NCI-H1092 treated with DMSO at 0.1 percent for 48 hours (cell line): ENCODE measurements around the gene S100B.
"Not testable (repeated sequence)": the region's sequence is repeated elsewhere in the genome, so short reads cannot be mapped to it uniquely, and the experiment has no call there.

Experiments used
- DNase-seq: peaks from one replicate; lab custom pipeline; 2025; lab: John Stamatoyannopoulos, UW

The S100B gene

DNA sequence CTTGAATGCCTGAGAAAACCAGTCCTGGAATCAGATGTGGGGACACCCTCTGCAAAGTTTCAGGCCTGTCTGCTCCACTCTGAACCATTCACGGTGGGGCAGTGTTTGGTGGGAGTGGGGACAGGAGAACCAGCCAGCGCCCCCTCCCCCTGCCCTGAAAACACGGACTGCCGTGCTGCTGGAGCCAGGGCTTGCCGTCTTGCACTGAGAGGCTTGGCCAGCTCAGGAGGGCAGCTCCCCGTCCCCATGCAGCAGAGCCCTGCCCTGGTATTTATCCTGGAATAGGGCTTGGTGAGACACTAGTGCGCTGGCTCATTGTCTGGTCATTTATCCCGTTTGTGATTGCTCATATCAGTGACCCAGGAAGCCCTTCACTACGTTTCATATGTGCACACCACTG lies 3.9 kb downstream of the S100B start:
- no peak for DNase-seq

DNA sequence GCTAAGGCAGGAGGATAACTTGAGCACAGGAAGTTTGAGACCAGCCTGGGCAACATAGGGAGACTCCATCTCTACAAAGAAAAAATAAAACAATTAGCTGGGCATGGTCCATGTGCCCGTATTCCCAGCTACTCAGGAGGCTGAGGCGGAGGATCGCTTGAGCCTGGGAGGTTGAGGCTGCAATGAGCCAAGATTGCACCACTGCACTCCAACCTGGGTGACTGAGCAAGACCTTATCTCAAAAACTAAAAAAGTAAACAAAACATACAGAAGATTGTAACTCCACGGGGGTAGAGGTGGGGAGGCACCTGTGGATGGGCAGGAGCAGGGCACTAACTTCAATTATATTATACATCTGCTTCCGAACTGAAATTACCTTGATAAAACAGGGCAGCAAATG lies 4.6 kb downstream of the S100B start:
- DNase-seq: no peak

DNA sequence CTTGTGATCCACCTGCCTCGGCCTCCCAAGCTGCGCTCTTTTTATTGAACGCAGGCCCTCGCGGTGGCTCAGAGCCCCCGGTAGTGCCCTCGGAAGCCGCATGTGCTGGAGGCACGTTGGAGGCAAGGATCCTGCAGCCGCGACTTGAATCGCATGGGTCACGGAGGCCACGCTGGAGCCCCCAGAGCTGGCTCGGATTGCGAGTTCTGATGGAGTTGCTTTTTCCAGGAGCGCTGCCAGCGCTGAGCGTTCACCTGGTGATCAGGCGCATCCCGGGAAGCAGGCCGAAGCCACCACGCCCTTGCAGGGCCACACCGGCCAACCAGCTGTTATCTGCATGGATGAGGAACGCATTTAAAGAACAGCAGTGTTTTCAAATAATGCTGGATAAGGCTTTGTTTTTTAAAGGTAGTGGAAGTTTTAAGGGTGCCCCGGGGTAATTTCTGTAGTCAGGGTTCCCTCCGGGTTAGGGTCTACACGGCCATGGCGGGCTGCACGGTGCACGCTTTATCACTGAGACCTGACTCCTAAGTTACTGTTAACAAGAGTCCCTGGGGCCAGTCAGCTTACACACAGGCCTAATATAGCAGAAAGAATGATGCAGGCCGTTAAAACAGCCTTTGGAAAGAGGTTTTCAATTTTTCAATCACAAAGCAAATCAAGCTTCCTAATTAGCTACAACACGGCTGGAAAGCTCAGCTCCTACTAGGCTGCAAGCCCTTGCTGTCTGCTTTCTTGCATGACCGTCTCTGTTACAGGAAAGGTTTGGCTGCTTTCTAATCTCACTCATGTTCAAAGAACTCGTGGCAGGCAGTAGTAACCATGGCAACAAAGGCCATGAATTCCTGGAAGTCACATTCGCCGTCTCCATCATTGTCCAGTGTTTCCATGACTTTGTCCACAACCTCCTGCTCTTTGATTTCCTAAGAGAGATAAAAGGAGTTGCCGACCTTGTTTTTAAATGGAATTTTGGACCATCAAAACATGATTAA lies 6.0 kb downstream of the S100B start:
- no peak for DNase-seq

DNA sequence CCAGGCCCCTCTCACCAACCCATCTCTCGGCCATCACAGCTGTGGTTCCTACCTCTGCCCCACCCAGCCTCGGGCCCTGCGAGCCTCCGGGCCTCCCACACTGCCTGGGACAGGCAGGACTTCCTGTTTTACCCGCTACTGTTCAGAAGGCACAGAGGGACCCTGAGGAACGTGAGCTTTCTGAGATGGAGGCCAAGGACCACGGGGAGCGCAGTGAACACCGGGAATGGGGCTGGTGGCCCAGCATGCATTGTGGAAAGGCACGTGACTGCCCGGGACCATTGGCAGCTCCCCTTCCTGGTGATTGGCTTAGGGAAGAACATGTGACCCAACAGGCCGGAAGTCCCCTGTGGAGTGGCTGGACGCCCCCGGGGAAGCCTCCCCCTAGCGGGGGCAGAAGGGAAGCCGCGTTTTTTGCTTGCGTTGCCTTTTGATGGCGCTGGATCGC lies 7.0 kb downstream of the S100B start:
- DNase-seq: no peak

DNA sequence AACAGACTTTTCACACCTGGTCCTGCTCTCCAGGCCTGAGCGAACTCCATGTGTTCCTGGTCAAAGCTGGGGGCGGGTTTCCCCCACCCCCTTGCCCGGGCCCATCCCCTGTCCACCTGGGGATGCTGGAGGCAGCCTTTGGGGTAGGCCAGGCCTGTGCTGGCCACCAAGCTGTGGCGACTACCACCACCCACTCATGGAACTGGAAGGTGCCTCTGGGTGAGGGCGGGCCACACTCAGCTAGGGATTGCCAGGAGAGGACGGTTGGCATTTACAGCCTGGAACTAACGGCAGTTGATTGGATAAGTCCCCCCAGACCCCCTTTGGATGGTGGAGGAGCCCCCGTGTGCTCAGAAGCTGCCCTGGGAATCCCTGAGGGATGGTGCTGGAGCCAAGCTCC lies 7.9 kb downstream of the S100B start:
- DNase-seq: no peak

DNA sequence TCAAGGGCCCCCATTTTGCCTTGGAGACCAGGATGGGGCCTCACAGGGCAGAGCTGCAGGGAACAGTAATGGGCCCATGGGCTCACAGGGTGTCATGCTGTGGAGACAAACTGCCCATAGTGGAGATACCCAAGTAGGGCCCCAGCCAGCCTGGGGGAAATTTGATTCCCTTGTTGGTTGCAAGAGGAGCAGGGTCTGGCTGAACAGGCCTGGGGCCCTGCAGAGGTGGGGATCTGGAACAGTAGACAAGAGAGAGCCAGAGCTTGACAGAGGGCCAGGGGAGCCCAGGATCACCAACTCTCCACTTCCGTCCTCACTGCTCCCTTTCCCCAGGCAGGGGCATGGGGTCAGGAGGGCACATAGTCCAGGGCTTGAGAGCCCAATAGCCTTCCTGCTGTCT lies 8.7 kb downstream of the S100B start:
- no peak for DNase-seq

DNA sequence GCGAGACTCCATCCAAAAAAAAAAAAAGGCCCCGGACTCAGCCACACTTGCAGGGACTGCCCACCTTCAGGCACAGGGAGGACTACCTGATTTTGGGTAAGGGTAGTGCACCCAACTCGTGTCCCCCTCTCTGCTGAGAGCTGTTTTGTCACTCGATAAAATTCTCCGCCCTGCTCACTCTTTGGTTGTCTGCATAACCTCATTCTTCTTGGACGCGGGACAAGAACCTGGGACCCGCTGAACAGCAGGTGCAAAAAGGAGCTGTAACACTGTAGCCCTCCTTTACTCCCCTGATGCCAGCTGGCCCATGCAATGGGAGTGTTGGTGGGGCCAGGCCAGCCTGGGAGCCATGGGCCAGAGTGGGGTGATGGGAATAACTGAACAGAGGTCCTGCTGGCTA lies 10.6 kb downstream of the S100B start:
- no peak for DNase-seq

DNA sequence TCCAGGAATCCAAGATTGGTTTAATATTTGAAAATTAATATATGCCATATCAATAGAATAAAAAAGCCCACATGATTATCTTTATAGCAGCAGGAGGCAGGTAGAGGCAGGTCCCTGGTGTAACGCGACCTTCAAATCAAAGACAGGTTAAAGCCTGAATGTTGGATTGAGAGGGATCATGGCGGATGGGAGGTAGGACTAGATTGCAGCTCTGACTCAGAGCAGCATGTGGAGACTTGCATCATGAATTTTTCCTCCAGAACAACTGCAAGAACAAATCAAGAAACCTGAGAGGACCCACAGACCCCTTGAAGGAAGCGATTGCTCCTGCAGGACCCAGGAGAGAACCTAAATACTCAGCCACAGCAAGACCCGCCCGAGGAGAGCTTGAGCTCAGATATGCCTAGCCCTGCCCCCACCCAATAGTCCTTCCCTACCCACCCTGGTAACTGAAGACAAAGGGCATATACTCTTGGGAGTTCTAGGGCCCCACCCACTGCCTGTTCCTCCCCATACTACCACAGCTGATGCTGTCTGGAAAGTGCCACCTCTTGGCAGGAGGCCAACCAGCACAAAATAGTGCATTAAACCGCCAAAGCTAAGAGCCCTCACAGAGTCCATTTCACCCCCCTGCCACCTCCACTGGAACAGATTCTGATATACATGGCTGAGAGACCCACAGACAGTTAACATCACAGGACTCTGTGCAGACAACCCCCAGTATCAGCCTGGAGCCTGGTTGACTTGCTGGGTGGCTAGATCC lies 19.5 kb downstream of the S100B start:
- DNase-seq: no peak

DNA sequence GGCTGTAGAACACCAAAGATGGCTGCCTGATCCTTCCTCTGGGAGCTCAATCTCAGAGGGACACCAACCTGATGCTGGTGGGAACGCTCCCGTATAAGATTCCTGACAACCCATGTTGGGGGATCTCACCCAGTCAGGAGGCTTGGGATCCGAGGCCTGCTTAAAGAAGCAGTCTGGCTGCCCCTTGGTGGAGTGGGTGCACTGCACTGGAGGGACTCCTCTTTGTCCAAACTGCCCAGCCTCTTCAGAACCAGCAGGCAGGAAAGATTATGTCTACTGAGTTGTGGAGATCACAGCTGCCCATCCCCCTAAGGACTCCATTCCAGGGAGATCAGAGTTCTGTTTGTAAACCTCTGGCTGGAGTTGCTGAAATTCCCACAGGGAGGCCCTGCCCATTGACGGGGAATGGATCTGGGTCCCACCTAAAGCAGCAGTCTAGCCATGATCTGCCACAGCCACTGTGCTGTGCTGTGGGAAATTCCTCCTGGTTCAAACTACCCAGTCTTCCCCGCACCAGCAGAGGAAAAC lies 23.0 kb downstream of the S100B start:
- no peak for DNase-seq

DNA sequence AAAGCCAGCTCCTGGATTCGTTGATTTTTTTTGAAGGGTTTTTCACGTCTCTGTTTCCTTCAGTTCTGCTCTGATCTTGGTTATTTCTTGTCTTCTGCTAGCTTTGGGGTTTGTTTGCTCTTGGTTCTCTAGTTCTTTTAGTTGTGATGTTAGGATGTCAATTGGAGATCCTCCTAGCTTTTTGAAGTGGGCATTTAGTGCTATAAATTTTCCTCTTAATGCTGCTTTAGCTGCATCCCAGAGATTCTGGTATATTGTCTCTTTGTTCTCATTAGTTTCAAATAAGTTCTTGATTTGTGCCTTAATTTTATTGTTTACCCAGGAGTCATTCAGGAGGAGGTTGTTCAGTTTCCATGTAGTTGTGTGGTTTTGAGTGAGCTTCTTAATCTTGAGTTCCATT lies 25.5 kb downstream of the S100B start:
- DNase-seq: not testable (repeated sequence)

DNA sequence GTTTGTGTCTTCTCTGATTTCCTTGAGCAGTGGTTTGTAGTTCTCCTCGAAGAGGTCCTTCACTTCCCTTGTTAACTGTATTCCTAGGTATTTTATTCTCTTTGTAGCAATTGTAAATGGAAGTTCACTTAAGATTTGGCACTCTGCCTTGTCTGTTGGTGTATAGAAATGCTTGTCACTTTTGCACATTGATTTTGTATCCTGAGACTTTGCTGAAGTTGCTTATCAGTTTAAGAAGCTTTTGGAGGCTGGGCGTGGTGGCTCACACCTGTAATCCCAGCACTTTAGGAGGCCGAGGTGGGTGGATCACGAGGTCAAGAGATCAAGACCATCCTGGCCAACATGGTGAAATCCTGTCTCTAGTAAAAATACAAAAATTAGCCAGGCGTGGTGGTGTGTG lies 27.1 kb downstream of the S100B start:
- DNase-seq: not testable (repeated sequence)

DNA sequence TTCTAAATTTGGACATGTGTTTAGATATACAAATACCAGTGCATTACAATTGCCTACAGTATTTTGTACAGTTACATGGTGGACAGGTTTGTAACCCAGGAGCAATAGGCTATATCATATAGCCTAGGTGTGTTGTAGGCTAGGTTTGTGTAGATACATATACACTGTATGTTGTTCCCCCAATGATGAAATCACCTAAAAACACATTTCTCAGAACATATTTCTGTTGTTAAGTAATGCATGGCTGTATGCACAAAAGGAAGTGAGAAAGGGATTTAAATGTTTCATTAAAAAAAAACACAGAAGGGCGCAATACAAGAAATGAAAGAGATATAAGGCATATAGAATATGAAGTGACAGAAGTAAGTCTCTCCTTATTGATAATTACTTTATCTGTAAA lies 32.0 kb downstream of the S100B start:
- no peak for DNase-seq

DNA sequence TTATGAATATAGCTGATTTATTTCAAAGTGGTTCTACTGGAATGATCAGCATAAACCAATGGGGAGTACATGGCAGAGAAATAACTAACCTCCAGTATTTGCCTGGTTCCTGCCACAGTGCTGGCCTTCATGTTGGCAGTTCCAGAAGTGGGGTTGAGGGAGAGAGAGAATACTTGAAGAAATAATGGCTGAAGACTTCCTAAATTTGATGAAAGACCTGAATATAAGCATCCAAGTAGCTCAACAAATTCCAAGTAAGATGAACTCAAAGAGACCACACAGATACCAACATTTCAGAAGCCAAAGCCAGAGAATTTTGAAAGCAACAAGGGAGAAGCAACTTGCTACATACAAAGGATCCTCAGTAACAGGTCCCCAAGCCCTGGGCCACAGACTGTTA lies 34.3 kb downstream of the S100B start:
- no peak for DNase-seq

DNA sequence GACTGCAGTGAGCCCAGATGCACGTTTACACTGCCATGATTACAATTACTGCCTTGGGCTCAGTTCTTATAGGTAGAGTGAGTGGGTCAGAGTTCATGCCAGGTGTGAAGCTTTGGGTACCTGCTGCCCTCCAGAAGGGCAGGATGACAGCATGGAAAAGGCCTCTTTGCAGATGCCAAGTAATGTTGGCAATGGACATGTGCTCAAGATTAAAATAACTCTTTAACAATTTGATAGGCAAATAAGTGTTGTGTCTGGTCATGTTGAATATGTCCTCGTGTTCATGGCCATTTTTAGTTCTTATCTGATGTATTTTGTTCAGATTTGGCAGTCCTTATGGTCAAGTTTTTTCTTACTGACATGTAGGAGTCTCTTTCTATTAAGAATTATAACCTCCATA lies 34.8 kb downstream of the S100B start:
- no peak for DNase-seq

DNA sequence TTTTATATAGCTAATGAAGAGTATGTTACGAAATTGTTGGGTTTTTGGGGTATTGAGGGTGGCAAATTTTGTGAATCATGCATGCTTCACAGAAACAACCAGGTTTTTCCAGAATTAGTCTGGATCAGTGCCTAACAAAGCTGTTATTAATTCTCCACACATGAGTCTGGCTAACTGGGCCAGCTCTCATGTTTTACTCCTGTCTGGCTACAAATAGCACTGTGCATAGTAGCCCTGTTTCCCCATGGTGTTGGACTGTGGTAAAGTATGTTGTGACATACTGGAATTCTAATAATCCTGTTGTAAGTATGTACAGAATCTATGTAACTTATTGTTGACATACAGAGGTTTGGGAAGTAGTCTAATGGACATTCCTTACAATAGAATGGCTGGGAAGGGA lies 35.8 kb downstream of the S100B start:
- no peak for DNase-seq

DNA sequence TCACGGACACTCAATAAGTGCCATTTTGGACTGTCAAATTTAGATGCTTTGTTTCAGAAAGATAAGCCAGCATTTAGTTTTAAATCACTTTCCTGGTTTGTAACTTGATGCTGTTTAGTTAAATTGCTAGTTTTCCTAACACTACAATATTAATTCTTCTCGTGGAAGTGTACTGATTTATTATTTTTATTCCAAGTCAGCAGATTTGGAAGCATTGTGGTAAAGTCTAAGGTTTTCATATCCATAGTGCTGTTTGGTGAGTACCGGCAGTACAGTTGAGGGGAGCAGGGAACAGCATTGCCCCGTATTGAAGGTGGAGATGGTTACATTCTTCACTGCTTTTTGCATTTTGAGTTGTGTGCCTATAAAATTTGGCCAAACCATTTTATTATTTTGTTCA lies 36.3 kb downstream of the S100B start:
- DNase-seq: no peak

DNA sequence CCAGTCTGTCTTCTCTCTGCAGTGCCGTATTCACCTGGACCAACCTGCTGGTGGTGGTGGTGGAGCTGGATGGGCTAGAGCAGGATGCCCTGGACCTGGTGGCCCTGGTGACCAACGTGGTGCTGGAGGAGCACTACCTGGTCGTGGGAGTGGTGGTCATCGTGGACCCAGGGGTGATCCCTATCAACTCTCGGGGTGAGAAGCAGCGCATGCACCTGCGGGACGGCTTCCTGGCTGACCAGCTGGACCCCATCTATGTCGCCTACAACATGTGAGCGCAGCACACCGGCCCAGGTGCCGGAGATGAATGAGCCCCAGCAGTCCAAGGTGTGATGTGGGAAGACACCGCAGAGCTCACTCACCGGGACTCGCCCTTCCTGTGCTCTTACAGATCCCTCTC lies 37.5 kb downstream of the S100B start:
- DNase-seq: no peak

DNA sequence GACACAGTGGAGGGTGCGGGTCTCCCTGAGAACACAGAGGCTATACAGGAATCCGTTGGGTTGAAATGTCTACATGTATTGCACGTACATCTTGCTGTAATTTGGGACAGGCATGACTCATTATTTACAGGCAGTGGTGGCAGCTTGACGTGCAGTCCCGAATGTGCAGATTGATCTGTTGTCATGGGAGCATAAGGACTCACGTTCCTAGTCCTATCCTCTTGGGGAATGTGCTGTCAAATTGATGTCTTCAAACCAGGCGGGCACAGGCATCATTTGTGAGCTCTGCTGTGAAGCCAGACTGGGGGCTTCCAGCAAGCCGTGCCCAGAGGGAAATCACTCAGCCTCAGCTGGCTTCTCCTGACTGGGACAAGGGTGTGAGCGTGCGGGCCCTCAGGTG lies 40.5 kb downstream of the S100B start:
- no peak for DNase-seq

DNA sequence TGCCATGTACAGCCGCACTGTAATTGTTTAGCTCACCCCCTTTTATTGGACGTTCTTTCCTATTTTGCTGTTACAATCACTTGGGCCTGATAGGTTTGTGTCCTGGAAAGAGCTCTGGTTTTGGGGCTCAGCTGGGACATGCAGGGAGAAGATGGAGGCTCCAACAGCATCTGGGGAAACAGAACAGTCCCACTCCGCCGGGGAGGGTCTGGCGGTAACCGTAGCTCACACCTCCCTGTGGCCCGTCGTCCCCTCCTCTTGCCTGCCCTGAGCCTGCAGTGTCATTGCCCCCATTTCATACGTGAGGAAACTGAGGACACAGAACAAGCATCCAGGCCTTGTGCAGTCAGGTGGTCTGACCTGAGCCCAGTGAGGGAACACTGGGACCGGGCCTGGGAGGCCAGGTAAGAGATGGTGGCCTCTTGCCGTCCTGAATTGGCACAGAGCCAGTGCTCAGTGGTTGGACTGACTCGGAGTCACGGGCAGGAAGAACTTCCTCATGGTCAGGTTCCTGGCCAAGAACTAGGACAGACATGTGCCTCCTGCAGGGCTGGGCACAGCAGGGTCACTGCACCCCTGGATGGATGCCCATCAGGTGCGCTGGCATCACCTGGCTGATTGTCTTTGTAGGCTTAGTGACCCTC lies 41.8 kb downstream of the S100B start:
- DNase-seq: no peak

DNA sequence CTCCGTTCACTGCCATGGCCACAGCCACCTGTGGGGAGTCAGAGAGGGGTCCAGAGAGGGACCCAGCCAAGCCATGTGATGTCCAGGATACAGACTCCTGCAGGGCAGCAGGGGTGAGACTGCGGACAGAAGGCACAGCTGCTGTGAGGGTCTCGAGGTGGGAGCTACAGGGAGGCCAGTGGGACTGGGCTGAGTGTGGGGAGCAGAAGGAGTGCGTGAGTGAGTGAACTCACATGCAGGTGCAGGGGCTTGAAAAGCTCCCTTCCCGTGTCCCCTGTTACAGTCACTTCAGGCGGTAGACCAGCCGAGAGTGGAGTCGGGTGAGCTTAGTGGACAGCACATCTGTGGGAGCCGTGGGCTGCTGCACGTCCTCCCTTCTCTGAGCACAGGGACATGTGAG lies 42.4 kb downstream of the S100B start:
- DNase-seq: no peak

DNA sequence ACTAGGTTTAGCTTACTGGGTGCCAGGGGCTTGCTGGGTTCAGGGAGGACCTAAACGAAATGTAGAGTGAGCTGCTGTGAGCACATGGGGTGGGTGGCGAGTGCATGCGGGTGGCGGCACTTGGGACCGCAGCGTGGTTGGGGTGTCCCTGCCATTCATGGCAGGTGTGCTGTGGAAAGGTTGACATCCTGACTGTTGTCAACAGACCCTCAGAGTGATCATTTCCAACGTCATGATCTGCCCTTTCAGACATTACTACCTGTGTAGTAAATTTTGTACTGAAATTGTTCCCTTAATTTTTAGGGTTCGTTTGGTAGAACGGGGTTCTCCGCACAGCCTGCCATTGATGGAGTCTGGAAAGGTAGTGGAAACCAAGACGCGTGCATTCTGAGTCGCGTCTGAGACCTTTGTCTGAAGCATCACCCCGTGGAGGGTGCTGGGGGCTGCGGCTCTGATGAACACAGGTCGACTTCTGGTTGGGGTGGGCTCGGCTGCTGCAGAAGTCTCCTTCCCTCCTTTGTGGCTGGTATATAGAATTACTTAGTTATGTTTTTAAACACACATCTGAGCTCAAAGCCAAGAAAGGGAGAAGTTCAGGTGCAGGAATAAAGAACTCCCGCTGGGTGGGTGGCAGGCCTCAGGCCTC lies 43.3 kb downstream of the S100B start:
- no peak for DNase-seq
